ENCODE results near the gene LRRC47.

LRRC47 gene

DNA sequence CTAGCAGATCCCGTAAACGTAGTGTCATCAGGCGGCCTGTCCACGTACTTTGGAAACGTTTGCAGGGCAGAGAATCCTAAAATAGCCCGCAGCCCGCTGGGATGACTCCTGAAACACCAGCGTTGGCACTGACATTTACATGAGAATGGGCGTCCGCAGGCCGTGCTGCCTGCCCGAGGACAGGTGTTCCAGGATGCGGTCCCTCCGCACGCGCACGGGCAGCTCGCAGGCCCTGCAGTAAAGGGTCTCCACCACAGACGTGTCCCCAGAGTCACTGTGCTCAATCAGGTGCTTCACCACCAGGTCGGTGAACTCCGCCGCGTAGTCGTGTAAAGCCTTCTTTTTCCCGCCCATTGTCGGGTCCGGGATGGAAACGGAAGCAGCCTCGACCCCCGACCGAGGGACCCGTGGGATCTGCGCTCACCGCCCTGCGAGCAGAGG is 49.9 kb downstream of the LRRC47 start:
- no peak for DNase-seq

DNA sequence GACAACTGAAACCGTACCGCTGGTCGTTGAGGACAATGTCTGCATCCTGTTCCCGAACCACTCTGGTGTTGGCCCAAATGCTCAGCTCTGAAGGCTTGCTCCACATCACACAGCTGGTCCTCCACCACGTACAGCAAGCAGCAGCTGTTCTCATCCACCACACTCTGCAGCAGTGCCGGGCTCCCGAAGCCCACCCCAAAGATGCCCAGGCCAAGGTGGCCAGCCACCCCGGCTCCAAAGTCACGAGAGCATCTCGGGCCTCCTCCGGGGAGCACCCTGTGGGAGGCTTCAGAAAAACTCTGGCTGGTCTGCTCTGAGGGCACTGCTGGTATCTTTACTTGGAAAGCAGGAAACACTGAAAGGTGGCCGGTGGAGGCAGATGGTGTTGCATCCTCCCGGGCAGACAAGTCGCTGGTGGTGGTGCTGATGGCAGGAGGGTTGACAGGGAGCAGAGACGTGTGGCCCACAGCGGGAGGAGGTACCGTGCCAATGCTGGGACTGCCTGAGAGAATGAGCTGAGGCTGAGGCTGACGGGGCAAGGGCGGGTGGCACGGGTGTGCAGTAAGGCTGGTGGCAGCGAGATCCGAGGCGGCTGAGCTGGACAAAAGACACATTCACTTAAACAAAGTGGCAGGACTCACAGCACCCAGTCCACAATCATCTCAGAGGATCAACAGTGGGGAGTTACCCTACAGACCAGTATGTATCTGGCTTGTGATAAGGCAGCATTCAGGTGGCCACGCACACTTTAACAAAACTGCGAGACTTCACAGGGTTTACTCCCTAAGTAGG is 50.5 kb downstream of the LRRC47 start:
- no peak for DNase-seq

DNA sequence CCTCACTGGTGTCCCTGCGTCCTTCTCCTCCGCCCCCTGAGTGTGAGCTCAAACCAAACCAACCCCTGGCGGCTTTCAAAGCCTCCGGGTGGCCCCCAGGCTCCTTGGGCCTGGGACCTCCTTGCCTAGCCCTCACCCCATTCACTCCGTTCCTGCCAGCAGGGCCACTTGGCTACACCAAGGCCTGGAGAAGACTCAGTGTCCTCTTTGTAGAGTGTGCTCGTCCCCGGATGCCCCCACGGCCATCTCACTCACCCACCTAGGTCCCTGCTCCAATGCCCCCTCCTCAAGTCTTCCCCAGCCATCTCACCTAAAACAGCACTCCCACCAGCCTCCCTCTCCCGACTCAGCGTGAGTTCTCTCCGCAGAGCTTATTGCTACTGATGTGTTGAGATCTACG is 51.2 kb downstream of the LRRC47 start:
- DNase-seq, result no peak

DNA sequence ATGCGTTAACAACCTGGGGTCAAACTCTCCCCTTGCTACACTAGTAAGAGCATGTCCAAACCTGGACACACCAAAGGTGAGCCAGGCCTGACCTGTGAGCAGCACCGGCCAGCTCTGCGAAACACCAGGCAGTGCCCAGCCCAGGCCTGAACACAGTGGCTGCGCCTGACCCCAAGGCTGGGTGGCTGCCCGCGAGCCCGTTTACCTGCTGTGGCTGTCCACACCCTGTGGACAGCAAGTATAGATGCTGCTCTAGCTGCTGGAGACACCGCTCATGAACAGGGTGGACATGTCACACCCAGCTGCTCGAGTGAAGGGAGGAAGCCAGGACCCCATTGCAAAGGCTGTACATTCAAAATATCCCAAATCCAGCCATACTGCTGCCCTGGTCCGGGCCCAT is 51.7 kb downstream of the LRRC47 start:
- DNase-seq, result no peak

DNA sequence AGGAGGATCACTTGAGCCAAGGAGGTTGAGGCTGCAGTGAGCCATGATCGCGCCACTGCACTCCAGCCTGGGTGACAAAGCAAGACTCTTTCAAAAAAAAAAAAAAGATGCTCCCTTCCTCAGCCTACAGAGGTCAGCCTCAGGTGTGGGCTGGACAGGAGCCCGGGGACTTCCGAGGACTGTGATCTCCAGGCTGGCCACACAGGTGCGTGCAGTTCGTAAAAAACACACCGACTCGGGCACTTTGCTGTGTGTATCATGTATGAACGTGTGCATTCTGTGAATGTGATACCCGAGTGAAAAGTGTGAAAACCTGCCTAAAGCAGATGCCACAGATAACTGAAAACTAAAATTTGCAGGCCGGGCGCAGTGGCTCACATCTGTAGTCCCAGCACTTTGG is 52.5 kb downstream of the LRRC47 start:
- DNase-seq, result no peak

DNA sequence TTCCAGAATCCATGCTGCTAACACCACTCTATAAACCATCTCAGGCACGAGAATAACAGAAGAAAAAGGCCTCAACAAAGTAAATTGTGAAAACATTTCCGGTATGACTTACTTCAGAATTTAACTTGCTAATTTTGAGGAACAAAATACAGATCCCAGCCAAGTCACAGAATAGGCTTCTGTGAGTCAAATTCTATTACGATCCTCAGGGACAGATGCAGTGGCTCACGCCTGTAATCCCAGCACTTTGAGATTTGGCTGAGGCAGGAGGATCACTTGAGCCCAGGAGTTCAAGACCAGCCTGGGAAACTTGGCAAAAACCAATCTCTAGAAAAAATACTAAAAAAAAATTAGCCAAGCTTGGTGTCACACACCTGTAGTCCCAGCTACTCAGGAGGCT is 52.9 kb downstream of the LRRC47 start:
- DNase-seq, result no peak

DNA sequence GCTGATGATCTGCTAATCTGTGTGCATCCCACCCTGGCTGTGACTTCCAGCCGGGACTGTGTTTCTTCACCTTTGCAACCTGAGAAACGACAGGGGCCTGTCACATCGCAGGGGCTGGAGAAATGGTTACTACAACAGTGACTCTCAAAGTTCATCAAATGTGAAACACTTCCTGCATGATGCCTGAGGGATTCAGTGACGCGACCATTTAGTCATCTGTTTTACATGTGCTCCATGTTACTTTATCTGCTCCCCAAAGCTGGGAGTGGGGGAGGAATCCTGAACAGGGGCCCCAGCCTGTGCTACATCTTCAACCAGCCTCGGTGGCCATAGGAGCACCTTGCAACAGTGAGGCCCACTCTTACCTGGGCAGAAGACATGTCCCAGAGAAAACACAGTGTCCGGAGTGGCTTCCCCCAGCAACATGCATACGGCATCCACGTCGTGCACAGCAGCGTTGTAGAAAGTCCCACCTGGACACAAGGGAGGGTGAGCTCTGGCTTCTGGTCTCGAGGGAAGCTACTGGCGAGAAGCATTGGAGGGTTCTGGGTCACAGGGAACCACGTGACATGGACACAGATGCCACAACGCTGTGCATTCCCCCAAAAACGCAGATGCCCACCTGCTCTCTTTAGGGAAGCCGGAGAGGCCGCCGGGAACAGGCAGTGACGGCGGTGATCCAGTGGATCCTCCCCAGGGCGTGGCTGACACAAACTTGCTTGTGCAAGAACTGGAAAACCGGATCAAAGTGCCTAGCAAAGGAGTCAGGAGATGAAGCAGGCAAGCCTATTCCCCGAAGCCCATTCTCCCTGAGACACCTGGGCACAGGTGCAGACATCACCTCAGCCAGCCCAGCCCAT is 53.6 kb downstream of the LRRC47 start:
- DNase-seq, result no peak

DNA sequence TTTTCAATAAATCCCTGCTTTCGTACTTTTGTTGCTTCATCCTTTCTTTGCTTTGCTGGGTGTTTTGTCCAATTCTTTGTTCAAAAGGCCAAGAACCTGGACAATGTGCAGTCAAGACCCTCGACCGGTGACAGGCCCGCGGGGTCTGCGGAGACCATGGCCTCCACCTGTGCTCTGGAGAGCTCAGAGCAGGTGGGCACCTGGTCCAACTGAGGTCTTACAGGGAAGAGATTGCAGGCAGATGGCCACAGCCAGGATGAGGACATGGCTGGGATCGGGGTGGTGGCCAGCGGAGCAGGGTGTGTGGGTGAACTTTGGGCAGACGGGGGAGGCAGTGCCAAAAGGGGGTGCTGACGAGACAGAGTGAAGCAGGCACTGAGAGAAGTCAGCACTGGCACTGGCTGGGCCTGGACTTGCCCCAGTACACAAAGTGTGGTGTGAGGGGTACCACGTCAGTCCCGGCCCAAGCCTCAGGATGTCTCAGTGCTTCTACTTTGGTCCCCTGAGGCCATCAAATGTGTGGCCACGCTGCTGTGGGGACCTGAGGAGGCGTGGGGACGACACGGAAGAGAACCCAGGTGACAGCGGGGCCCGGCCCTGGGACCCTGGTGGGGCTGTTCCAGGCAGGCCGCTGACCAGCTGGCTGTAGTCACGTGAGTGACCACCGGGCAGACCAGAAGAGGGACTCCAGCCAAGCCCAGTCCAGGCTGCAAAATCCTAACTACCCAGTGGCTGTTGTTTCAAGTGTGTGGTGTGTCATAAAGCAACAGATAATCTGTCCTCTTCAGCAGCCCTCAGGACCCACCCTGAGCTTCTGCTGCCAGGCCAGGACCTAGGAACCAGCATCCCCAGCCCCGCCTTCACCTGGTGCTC is 54.5 kb downstream of the LRRC47 start:
- DNase-seq, result no peak

DNA sequence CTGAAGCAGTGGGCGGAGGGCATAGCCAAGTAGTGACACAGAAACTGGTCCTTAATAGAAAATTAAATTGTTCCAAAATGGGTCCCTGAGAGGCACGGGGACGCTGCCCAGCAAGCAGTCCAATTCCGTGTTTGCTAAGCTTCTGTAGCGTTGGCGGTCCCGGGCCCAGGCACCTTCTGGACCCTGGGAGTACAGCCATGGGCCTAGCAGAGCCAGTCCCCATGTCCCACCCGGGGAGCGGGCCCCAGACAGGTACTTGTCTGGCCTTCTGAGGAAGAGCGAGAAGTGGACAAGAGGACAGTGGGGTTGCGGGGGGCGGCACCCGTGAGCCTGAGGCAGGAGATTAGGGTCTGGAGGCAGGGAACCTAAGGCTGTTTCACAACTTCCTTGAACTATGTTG is 55.5 kb downstream of the LRRC47 start:
- DNase-seq, result no peak

DNA sequence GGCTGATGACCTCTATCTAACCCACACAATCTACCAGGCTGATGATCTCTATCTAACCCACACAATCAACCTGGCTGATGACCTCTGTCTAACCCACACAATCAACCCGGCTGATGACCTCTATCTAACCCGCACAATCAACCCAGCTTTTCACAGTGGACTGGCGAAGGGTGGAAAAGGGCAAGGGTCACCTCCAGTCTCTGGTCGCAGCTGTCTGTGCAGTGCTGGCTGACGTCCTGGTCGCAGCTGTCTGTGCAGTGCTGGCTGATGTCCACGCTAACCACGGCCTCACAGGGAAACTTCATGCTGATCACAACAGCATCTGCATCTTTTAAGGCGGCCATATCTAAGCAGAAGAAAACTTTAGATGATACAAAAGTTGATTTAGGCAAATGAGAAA is 56.3 kb downstream of the LRRC47 start:
- no peak for DNase-seq

DNA sequence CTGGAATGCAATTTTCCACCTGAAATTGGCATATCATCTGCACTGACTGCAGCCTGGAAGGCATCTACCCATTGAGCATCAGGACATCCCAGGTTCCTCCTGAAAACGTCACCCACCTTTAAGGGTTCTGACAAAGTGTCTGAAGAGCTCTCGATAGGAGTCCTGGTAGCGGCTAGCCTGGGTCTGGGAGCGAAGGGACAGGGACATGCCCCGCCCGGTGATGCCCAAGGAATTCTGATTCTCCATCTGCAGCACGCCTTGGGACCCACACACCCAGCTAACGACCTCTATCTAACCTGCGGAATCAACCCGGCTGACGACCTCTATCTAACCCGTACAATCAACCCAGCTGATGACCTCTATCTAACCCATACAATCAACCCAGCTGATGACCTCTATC is 57.4 kb downstream of the LRRC47 start:
- no peak for DNase-seq

DNA sequence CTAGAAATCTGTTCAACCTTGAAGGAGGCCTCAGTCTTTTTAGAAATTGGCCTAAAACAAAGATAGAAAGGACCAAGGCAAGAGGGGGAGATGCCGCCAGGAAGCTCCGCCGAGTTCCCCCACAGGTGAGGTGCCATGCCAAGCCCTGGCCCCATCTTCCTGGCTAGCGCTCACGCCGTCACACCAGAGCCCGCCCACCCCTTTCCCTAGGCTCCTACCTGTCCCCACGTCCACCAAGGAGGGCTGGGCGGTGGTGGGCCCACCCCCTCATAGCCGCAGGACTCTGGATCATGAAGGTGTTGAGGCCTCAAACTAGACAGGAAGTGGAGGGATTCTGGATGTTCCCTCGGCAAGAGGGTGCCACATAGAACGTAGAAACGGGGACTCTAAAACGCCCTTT is 59.6 kb downstream of the LRRC47 start:
- no peak for DNase-seq

DNA sequence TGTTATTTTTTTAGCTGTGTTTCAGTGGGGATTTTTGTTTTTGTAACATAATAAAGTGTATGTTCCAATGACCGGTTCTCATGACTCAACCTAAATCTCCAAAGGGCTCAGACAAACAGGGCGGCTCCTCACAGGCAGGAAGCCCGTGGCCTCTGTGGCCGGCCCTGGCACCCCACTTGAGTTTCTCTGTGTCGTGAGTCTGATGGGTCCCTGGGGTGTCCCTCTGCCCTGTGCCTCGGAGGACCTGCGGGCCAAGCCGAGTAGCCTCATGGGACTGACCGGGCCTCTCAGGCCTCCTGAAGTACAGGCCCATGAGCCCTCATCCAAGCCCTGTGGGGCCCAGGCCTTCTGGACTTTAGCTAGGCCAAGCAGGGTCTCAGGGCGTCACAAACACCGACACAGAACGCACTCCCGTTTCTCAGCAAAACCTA is 60.2 kb downstream of the LRRC47 start:
- DNase-seq, result no peak

DNA sequence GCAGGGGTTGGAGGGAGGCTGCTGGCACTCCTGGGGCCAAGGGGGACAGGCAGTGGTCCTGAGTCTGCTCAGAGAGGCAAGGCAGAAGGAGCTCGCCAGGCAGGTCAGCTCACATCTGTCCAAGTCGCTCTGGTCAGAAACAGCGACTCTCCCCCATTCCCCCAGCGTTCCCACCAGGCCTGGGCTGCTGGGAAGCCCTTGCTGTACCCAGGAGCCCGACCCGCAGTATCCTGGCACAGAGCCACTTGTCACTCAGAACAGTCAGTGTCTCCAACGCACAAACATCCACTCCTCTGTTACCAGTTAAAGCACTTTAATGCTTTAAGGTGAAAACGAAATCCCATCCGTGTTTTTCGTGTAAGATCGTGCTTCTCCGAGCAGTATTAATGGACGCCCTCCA is 60.6 kb downstream of the LRRC47 start:
- no peak for DNase-seq

DNA sequence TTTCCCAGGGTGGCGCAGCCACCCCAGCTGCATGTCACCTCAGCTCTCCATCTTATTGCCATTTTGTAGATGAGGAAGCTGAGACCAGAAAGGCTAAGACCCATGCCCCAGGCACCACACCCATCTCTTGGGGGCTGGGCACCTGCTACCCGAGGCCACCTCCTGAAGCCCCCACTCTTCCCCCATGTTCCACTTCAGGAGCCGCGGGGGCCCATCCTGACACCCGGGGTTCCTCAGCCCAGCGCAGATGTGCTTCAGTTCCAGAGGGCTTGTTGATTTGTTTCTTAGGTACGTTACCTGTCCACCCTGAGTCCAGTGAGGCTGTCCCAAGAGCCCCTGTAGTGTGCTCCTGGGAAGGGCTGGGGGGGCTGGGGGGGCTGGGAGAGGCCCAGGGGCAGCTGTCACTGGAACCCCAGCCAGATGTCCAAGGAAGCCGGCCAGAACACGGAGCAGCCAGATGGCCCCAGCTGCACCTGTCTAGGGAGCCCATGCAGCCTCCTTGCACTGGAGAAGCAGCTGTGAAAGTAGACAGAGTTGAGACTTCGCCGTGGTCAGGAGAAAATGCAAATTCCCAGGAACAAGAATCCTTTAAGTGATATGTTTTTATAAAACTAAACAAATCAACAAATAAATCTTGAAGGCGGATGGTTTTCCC is 61.1 kb downstream of the LRRC47 start:
- no peak for DNase-seq

DNA sequence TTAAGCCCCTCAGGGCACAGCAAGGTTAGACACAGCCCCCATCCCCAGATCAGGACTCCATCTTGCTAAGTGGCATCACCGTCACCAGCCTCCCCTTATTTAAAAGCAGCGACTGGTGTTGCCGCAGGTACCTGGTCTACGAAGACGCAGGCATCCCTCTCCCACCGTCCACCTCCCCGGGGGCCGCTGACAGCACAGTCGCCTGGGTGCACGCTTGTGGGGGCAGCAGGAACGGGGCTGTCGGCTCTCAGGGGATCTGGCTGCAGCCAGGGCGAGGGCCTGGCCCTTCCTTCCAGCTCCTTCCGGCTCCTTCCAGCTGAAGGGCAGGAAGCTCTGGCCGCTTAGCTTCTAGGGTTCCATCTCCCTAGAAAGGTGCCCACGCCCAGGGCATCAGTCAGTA is 61.7 kb downstream of the LRRC47 start:
- DNase-seq, result no peak

DNA sequence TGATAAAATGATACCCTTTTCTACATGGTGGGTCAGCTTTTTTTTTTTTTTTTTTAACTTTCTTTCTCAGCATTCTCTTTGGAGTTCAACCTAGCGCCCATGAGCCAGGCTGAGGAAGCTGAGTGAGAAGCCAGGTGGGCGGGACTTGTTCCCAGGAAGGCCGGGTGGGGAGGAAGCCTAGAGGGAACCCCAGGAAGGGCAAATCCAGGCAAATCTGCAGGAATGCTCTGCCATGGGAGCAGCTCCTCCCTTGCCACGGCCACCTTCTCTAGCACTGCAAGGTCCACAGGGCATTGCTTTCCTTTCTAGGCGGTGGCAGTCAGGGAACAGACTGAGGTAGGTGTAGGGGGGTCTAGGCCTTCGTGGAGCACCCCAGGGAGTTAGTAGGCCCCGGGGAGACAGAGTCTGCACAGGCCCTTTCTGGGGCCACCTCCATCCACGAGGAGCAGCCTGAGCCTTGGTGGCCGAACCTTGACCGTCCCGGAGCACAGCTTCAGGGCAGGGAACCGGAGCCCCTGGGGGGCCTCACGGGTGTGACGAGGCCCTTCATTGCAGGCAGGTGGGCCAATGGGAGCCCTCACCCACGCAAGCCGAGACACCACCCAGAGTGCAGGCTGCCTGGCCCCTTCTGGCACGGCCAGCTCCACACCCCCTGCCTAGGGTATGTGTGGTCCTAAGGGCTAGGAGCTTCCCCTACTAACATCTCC is 62.3 kb downstream of the LRRC47 start:
- DNase-seq, result no peak

DNA sequence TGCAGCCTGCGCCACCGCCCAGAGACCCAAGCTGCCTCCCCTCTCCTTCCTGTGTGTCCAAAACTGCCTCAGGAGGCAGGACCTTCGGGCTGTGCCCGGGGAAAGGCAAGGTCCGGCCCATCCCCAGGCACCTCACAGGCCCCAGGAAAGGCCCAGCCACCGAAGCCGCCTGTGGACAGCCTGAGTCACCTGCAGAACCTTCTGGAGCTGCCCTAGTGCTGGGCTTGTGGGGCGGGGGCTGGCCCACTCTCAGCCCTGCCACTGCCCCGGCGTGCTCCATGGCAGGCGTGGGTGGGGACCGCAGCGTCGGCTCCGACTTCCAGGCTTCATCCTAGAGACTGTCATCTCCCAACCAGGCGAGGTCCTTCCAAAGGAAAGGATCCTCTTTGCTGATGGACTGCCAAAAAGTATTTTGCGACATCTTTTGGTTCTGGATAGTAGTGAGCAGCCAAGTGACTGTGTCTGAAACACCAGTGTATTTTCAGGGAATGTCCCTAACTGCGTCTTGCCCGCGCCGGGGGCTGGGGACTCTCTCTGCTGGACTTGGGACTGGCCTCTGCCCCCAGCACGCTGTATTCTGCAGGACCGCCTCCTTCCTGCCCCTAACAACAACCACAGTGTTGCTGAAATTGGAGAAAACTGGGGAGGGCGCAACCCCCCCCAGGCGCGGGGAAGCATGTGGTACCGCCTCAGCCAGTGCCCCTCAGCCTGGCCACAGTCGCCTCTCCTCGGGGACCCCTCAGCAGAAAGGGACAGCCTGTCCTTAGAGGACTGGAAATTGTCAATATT is 63.0 kb downstream of the LRRC47 start:
- DNase-seq, result no peak

DNA sequence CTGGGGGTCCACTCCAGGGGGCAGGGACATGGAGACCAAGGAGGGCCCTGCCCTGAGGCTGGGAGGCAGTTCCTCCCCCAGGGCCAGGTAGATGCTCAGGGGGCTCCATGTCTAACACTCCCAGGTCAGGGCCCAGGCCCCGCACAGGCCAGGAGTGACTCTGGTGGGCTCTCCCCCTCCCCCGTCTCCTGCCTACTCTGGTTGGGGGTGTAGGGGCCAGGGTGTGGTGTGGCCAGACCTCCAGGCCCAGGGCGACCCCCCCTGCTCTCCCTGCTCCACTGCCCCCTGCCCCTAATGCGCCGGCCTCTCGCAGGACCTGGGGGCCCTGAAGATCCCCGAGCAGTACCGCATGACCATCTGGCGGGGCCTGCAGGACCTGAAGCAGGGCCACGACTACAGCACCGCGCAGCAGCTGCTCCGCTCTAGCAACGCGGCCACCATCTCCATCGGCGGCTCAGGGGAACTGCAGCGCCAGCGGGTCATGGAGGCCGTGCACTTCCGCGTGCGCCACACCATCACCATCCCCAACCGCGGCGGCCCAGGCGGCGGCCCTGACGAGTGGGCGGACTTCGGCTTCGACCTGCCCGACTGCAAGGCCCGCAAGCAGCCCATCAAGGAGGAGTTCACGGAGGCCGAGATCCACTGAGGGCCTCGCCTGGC is 63.7 kb downstream of the LRRC47 start:
- DNase-seq, result no peak
